Stimulated activated naive B cell treated with anti-CD40 and anti-IgM and Interleukin-4, amounts not matched to agents 10 μg/mL and 1 μg/mL and 100 μg/mL, for 72 hours (primary cell): ENCODE data around the gene GLUL.
A peak's percentile ranks its signal among the peaks of the same experiment; 100 is the strongest.

ENCODE experiments used
- ATAC-seq, 2 donors: fragments of 150-1000 bp; cut with Tn5 transposase; replicated peaks; 2 replicates each; pipeline ENCODE4 v1.10.0; 2021; ENCODE audit warnings: moderate library complexity in 1 of 2
- DNase-seq: peaks from one replicate; pipeline ENCODE4 v3.0.0; 2021
- H3K27ac Mint-ChIP-seq: one replicate; pipeline ENCODE4 v1.8.0; 2022; ENCODE audit warnings: mild to moderate bottlenecking, mixed read lengths
- H3K27me3 Mint-ChIP-seq, 2 donors: one replicate each; pipeline ENCODE4 v1.8.0; 2022; ENCODE audit warnings: mixed read lengths in 2 of 2
- H3K36me3 Mint-ChIP-seq, 2 donors: one replicate each; pipeline ENCODE4 v1.8.0; 2022; ENCODE audit warnings: mixed read lengths in 2 of 2, mild to moderate bottlenecking in 1 of 2
- H3K4me1 Mint-ChIP-seq, 2 donors: one replicate each; pipeline ENCODE4 v1.8.0; 2022; ENCODE audit warnings: mixed read lengths in 2 of 2, mild to moderate bottlenecking in 1 of 2
- H3K4me3 Mint-ChIP-seq, 2 donors: one replicate each; pipeline ENCODE4 v1.8.0; 2022; ENCODE audit warnings: mild to moderate bottlenecking in 2 of 2, mixed read lengths in 2 of 2, moderate library complexity in 1 of 2
- H3K9me3 Mint-ChIP-seq, 2 donors: one replicate each; pipeline ENCODE4 v1.8.0; 2022; ENCODE audit warnings: mixed read lengths in 2 of 2, mild to moderate bottlenecking in 1 of 2

Gene GLUL

DNA sequence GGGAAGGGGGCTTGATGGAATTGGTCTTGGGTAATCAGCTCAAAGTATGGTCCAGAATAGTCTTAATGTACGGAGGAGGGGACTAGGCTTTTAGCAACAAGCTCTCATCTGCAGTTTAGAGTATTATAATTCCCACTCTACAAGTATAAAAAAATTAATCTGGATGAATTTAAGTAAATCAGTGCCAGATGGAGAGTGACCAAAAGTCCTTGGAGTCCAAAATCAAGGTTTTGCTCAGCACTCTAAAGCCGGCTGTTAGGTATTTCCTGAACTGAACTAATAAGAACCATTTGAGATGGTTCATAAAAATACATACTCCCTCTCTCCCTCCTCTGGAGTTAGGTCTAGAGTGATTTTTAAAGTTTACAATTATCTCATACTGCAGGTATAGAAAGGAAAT, 23.7 kb downstream of the GLUL start:
- H3K27me3 Mint-ChIP-seq, result peaks cover 0 to 13% of the 10 kb centered on the region in 2 donors
- H3K27ac Mint-ChIP-seq, result peak overlapping the region; percentile 10
- no peaks in the 10 kb centered on the region for H3K36me3 Mint-ChIP-seq
- H3K4me3 Mint-ChIP-seq, result no peak overlapping the region
- ATAC-seq (no peak), DNase-seq (no peak)
- no peaks in the 10 kb centered on the region for H3K4me1 Mint-ChIP-seq
- H3K9me3 Mint-ChIP-seq, result no peaks in the 10 kb centered on the region

DNA sequence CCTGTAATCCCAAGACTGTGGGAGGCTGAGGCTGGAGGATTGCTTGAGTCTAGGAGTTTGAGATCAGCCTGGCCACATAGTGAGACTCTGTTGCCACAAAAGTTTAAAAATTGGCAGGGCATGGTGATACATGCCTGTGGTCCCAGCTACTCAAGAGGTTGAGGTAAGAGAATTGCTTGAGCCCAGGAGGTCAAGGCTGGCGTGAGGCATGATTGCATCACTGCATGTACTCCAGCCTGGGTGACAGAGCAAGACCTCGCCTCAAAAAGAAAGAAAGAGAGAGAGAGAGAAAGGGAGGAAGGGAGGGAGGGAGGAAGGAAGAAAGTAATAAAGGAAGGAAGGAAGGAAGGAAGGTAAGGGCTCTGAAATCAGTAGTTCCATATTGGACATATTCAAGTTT, 25.0 kb downstream of the GLUL start:
- H3K27ac Mint-ChIP-seq, result no peak overlapping the region
- no peaks in the 10 kb centered on the region for H3K4me1 Mint-ChIP-seq
- H3K9me3 Mint-ChIP-seq, result no peaks in the 10 kb centered on the region
- no peaks in the 10 kb centered on the region for H3K36me3 Mint-ChIP-seq
- no peak for ATAC-seq
- no peak for DNase-seq
- H3K4me3 Mint-ChIP-seq, result no peak overlapping the region
- H3K27me3 Mint-ChIP-seq, result peaks cover 0 to 13% of the 10 kb centered on the region in 2 donors

DNA sequence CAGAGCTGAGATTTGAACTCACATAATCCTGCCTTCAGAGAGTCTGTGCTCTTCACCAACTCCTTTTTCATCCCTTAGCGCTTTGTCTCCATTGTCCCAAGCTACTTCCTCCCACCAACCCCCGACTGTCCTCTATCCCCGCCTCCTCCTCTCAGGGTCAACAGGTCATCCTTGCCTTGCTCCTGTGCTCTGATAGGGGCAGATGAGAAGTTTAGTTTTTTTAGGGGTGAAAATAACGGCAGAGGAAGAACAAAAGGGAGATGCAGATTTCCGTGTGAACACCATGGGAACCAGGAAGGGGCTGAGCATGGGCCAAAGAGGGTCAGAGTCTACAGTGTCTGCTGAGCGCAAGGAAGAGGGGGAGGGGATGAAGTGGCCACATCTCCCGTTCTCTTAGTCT, 31.9 kb downstream of the GLUL start:
- DNase-seq, result no peak
- ATAC-seq, result no peak
- no peak overlapping the region for H3K27ac Mint-ChIP-seq
- H3K4me3 Mint-ChIP-seq, result no peak overlapping the region
- H3K36me3 Mint-ChIP-seq, result no peaks in the 10 kb centered on the region
- H3K9me3 Mint-ChIP-seq, result no peaks in the 10 kb centered on the region
- peaks cover 2 to 4% of the 10 kb centered on the region in 2 donors for H3K4me1 Mint-ChIP-seq
- no peaks in the 10 kb centered on the region for H3K27me3 Mint-ChIP-seq

GRCh38 chr1:182357913-182358312, 33.7 kb downstream of the GLUL start:
- Mint-ChIP-seq H3K27me3 (no peaks in the 10 kb centered on the region), H3K9me3 (no peaks in the 10 kb centered on the region), H3K4me1 (peaks cover 2 to 4% of the 10 kb centered on the region in 2 donors), H3K4me3 (no peak overlapping the region), H3K27ac (no peak overlapping the region), H3K36me3 (no peaks in the 10 kb centered on the region)
- no peak for ATAC-seq
- no peak for DNase-seq

DNA sequence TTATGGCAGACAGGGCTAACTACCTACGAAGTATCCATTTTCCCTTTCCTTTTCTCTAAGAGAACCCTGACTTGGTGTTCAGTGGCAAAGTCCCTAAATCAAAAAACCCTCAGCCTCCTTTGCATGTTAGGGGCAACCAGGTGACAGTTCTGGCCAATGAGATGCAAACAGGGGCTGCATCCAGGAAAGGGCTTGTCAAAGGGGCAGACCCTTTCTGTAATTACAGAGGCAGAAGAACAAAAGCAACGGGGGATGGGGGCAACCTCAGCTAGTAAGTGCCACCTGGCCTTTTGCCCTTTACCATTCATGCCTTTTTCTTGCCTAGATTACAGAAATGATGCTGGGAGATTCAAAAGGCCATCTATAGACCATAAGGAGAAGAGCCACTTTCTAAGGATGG, 34.4 kb downstream of the GLUL start:
- Mint-ChIP-seq H3K9me3 (no peaks in the 10 kb centered on the region), H3K27ac (no peak overlapping the region), H3K36me3 (no peaks in the 10 kb centered on the region), H3K4me3 (no peak overlapping the region), H3K4me1 (peaks cover 2 to 4% of the 10 kb centered on the region in 2 donors), H3K27me3 (no peaks in the 10 kb centered on the region)
- DNase-seq (no peak), ATAC-seq (peak; percentile 43 to 51)

DNA sequence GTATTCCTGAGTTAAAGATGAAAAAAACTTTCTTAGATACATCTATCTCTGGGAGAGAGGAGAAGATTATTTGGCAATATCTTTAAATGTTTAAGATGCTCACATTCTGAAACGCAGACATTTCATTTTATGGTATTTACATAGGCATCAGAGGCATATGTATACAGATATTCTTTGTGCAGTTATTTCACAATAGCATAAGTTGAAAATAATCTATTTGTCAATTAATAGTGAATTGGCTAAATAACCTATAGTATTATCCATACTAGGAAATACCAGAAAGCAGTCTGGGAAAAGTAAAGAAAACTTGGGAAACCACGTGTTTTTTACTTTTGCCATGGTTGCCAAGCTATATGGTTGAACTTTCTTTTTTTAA, 35.9 kb downstream of the GLUL start:
- ATAC-seq (no peak), DNase-seq (no peak)
- H3K4me1 Mint-ChIP-seq, result peaks cover 2 to 4% of the 10 kb centered on the region in 2 donors
- no peaks in the 10 kb centered on the region for H3K9me3 Mint-ChIP-seq
- H3K4me3 Mint-ChIP-seq, result no peak overlapping the region
- H3K36me3 Mint-ChIP-seq, result no peaks in the 10 kb centered on the region
- H3K27ac Mint-ChIP-seq, result no peak overlapping the region
- peaks cover 0 to 4% of the 10 kb centered on the region in 2 donors for H3K27me3 Mint-ChIP-seq

DNA sequence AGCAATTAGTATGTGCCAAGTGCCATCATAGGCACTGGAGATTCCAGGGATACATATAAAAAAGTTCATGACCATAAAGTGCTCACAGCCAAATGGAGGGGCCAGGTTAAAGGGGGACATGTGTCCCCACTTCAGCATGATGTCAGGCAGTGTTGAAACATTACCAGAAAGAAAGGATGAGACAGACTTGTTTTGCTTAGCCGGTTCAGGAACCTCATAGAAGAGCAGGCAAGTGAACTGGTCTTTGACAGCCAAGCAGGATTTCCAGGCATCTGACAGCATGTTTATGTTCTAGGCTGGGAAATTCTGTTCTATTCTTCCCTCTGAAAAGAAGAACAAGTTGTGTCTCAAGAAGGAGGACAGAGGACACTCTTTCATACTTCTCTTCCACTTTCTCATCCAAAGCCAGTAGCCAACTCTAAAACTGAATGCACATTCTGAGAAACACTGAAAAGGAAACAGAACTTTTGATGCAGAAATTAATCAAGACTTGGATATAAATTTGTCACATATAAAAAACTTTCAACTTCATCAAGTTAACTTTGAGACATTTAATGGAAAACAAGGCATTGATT, 39.7 kb downstream of the GLUL start:
- ATAC-seq (no peak), DNase-seq (no peak)
- peaks cover 0 to 8% of the 10 kb centered on the region in 2 donors for H3K27me3 Mint-ChIP-seq
- no peaks in the 10 kb centered on the region for H3K36me3 Mint-ChIP-seq
- no peaks in the 10 kb centered on the region for H3K4me1 Mint-ChIP-seq
- H3K4me3 Mint-ChIP-seq, result no peak overlapping the region
- no peaks in the 10 kb centered on the region for H3K9me3 Mint-ChIP-seq
- H3K27ac Mint-ChIP-seq, result no peak overlapping the region

DNA sequence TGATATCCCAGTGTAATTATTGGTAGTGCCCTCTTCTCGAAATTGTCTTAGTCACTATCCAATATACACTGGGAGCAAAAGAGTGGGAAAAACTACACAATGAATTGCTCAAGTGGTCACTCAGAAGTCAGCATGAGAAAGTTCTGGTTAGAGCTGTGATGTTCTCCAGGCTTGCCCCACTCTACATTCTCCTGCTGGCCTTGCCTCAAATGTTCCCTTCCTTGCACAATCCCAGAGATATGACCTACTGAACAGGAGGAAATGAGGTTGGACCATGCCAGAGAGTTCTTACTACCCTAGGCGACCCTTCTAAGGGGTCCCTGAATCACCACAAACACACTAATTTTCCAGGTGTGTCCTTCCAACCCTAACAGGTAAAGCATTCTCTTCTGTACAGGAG, 40.8 kb downstream of the GLUL start:
- H3K4me1 Mint-ChIP-seq, result no peaks in the 10 kb centered on the region
- no peak overlapping the region for H3K27ac Mint-ChIP-seq
- DNase-seq (no peak), ATAC-seq (no peak)
- peaks cover 0 to 8% of the 10 kb centered on the region in 2 donors for H3K27me3 Mint-ChIP-seq
- no peaks in the 10 kb centered on the region for H3K9me3 Mint-ChIP-seq
- no peaks in the 10 kb centered on the region for H3K36me3 Mint-ChIP-seq
- no peak overlapping the region for H3K4me3 Mint-ChIP-seq

- ATAC-seq (no peak), DNase-seq (no peak)
- Mint-ChIP-seq H3K4me3 (no peak overlapping the region), H3K4me1 (no peaks in the 10 kb centered on the region), H3K27ac (no peak overlapping the region), H3K9me3 (no peaks in the 10 kb centered on the region), H3K27me3 (peaks cover 0 to 8% of the 10 kb centered on the region in 2 donors), H3K36me3 (no peaks in the 10 kb centered on the region)
Measured at GRCh38 chr1:182348961-182349747, 42.4 kb downstream of the GLUL start.

DNA sequence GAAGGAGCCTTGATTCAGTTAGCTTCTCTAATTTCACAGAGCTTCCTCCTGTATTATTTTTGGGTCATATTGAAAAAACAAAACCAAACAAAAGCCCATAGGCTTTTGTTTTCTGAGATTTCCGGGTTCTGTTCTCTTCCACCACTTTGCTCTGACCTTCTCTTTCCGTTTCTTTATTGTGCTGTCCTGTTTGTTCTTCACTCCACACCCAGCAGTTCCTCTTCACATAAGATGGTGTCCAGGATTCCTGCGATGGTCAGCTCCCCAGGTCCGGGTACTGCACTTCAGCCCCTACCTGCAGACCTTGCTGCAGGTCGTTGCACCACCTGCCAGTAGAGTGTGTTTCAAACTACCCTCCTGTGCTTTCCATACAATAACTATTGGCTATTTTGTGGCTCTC, 44.6 kb downstream of the GLUL start:
- ATAC-seq (no peak), DNase-seq (no peak)
- H3K4me3 Mint-ChIP-seq, result no peak overlapping the region
- peaks cover 0 to 8% of the 10 kb centered on the region in 2 donors for H3K27me3 Mint-ChIP-seq
- H3K27ac Mint-ChIP-seq, result no peak overlapping the region
- no peaks in the 10 kb centered on the region for H3K36me3 Mint-ChIP-seq
- no peaks in the 10 kb centered on the region for H3K9me3 Mint-ChIP-seq
- H3K4me1 Mint-ChIP-seq, result no peaks in the 10 kb centered on the region

- Mint-ChIP-seq H3K36me3 (no peaks in the 10 kb centered on the region), H3K9me3 (no peaks in the 10 kb centered on the region), H3K4me3 (no peak overlapping the region), H3K27ac (no peak overlapping the region), H3K4me1 (peaks cover 4 to 12% of the 10 kb centered on the region in 2 donors), H3K27me3 (peaks cover 7 to 15% of the 10 kb centered on the region in 2 donors)
- no peak for DNase-seq
- peak in 1 of 2 donors; percentile 23 for ATAC-seq
Measured at GRCh38 chr1:182340233-182341058, 51.1 kb downstream of the GLUL start.

DNA sequence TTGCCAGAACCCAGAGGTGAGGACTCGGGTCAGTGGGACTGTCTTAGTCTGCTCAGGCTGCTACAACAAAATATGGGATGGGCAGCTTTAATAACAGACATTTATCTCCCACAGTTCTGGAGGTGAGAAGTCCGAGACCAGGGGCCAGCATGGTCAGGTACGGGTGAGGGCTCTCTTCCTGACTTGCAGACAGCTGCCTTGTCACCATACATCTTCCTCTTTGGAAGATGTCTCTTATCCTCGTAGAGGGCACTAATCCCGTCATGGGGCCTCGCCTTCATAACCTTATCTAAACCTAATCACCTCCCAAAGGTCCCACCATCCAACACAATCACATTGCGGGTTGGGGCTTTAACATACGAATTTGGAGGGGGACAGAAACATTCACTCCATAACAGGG, 51.9 kb downstream of the GLUL start:
- no peak overlapping the region for H3K27ac Mint-ChIP-seq
- ATAC-seq, result no peak
- no peak overlapping the region for H3K4me3 Mint-ChIP-seq
- DNase-seq, result no peak
- H3K27me3 Mint-ChIP-seq, result peaks cover 7 to 19% of the 10 kb centered on the region in 2 donors
- no peaks in the 10 kb centered on the region for H3K36me3 Mint-ChIP-seq
- peaks cover 4 to 12% of the 10 kb centered on the region in 2 donors for H3K4me1 Mint-ChIP-seq
- no peaks in the 10 kb centered on the region for H3K9me3 Mint-ChIP-seq

- Mint-ChIP-seq H3K36me3 (no peaks in the 10 kb centered on the region), H3K4me1 (peaks cover 4 to 12% of the 10 kb centered on the region in 2 donors), H3K9me3 (no peaks in the 10 kb centered on the region), H3K27ac (no peak overlapping the region), H3K4me3 (no peak overlapping the region), H3K27me3 (peaks cover 7 to 21% of the 10 kb centered on the region in 2 donors)
- DNase-seq, result no peak
- no peak for ATAC-seq
Measured at GRCh38 chr1:182338806-182339370, 52.7 kb downstream of the GLUL start.

GRCh38 chr1:182337736-182338571, 53.6 kb downstream of the GLUL start:
- Mint-ChIP-seq H3K36me3 (no peaks in the 10 kb centered on the region), H3K9me3 (no peaks in the 10 kb centered on the region), H3K27ac (no peak overlapping the region)

More at GRCh38 chr1:182337736-182338571, 53.6 kb downstream of the GLUL start:
- ATAC-seq, result no peak
- Mint-ChIP-seq H3K4me3 (no peak overlapping the region), H3K27me3 (peaks cover 7 to 21% of the 10 kb centered on the region in 2 donors), H3K4me1 (peaks cover 4 to 12% of the 10 kb centered on the region in 2 donors)
- DNase-seq, result no peak
